NCI-H345 treated with DMSO at 0.1 percent for 48 hours (cell line): ENCODE measurements around the gene CFAP92.

Experiments
- DNase-seq: peaks from one replicate; lab custom pipeline; 2025; ENCODE audit not compliant: unreplicated experiment; lab: John Stamatoyannopoulos, UW

Gene CFAP92

DNA sequence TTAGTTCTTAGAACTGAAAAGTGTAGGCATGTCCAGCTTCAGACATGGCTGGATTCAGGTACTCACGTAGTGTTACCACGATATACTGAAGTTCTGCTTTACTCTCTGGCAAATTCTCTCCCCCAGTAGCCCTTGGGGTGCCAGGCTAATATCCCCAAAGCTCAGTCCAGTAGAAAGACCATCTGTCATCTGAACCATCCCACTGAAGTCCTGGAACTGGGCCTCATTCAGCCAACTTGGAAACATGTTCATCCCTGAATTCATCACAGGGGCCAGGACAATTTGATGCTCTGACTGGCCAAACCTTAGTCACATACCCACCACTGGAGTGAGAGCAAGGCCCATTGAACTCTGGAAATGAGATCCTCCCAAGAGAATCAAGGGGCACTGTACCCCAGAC lies 15.4 kb upstream of the CFAP92 start:
- no peak for DNase-seq

DNA sequence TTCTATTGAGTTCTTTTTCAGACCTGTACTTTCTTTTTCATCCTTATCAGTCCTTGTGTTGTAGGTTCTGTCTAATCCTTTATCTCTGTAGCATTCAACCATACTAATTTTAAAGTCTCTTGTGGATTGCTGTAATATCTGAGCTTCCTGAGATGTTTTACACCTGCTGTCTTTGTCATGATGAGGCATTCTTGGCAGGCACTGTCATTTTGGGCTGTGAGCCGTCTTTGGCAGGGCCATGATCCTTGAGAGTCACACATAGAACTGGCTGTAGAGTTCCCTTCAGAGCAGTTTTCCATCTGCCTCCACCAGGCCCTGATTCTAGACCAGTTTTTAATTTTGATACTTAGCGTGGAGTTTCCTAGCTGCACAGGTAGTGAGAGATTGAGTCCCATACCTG lies 13.9 kb upstream of the CFAP92 start:
- no peak for DNase-seq

DNA sequence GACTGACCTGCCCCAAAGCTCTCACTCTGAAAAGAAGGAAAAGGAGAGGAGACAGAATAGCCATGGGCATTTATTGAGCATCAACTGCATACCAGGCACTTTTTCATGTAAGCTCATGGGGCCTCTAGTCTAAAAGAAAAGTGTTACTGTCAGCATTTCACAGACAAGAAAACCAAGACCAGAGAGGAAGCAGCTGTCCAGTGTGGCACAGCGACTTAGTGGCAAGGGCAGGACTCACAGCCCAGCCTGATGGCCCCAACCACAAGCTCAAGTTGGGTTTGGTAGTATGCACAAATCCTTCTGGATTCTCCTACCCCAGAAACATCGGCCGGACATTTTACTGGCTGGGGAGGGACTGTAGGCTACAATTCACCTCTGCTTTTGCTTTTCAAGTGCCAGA lies 13.0 kb upstream of the CFAP92 start:
- DNase-seq, result no peak

DNA sequence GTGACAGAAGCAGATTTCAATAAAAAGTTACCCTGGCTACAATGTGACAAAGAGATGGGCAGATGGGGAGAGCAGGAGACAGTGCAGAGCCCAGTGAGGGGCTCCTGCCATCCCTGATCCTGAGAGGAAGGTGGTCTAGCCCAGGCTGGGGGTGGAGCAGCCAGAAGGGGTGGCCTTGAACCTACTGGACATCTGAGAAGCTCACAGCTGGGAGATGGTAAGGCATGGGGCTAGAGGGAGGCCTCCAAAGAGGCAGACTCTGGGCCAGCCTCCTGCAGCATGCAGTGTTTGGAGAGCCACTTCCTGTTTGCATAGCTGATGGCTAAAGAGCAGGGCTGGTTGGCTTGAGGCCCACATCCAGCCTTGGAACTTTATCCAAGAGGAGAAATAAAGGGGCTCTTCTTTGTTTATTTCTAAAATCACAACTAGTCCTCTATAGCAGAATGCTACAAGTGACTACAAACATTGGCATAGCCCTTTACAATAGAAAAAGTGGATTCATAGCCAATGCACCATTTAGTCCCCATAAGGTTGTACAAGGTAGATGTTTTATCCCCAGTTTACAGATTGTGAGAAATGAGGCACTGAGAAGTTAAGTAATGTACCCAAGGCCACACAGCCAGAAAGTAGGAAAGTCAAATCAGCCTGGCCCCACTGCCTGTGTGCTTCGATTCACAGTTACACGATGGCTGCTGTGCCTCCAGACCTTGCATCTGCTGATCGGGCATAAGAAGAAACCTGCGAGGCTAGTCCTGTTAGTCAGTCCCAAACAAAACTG lies 11.8 kb upstream of the CFAP92 start:
- DNase-seq, result no peak

DNA sequence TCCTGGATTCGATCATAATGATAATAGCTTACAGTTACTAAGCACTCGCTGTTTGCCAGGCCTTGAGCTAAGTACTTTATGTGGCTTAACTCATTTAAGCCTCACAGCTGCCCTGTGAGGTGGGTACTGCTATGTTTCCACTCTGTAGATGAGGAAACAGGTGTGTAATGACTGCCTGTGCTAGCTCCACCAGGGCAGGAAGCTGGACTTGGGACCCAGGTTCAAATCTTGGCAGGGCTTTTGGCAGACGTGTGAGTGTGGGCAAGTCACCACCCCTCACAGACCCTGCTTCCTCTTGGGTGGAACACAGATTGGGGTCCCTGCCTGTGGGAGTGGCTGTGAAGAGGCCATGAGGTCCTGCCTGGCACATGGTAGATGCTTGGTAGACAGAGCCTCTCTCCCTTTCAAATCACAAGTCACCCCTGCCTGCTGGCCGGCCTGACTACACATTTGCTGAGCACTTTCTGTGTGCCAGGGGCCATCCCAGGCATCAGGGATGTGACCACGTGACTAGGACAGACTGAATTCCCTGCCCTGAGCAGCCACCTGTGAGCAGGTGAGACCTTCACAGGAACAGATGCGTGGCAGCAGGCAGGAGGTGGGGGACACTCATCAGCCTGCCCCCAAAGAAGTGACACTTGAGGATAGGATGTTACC lies 10.9 kb upstream of the CFAP92 start:
- no peak for DNase-seq

DNA sequence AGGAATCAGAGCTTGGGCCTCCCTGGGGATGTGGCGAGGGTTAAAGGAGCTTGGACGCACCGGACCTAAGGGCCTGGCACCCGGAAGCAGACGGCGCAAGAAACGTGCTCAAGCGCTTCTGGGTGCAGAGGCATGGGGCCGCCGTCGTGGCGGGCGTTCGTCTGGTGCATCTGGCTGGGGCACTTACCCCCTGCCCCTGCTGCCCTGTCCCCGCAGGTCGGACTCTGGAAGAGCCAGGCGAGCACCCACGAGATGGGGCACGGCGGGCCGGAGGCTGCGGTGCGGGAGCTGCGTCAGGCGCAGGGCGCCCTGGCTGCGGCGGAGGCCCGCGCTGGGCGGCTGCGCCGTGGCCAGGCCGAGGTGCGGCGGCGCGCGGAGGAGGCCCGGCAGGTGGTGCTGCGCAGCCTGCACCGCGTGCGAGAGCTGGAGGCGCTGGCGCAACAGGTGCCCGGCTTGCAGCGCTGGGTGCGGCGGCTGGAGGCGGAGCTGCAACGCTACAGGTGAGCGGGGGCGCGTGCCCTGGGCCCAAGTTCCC lies 9.8 kb upstream of the CFAP92 start:
- DNase-seq, result no peak

DNA sequence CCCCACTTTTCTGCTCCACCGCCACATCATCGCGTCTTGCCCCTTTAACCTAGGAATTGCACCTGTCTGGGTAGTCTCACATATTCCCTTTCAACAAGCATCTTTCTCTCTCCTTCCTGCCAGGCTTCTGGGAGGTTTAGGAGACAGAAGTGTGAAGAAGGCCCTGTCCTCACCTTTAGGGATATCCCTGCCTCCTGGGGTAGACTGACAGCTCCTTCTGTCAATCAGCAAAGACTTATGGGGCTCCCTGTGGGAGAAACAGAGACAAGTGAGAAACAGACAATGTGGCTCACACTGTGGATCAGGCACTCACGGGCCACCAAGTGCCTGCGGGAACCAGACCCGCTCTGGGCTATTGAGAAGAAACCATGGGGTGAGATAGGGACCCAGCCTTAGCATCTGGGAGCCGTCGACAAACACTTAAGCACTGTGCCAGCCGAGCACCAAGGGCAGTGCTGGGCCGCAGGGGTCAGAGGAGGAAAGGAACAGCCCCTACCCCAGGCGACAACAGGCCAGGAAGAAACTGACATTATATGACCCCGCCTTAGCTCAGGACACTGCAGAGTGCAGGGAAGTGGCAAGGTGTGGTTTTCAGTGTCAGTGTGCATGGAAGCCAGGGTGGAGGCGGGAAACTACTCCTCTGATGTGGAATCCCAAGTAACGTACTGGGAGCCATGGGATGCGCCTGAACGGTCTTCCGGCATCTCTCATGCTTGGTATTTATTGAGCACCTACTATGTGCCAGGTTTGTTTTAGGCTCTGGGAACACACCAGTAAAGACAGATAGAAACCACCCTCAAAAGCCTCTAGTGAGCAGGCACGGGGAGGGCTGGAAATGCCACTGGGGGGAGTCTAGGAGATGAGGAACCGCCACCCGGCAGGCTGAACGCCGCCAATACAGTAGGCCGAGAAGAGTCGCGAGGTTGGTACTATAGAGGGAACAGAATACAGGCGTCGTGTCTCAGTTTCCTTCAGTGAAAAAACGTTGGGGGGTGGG lies 9.0 kb upstream of the CFAP92 start:
- no peak for DNase-seq

DNA sequence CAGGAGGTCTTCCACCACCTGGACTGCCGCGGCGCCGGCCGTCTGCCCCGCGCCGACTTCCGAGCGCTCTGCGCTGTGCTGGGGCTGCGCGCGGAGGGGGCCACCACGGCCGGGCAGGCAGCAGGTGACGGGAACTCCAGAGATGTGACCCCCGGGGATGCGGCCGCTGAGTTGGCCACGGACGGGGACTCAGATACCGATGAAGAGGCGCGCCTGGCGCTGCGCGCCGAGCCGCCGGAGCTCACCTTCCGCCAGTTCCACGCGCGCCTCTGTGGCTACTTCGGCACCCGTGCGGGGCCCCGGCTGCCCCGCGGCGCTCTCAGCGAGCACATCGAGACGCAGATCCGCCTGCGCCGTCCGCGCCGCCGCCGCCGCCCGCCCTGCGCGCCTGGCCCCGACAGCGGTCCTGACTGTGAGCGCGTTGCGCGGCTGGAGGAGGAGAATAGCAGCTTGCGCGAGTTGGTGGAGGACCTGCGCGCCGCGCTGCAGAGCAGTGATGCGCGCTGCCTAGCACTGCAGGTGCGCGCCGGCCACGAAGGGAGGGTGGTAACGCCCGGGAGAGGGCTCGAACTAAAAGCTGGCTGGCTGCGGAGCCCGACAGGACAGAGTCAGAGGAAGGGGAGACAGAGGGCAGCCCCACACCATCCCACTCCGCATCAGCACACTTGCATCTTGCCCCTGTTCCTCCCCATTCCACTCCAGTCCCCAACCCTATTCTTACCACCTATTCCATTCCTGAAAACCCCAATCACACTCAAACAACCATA lies 8.1 kb upstream of the CFAP92 start:
- no peak for DNase-seq

DNA sequence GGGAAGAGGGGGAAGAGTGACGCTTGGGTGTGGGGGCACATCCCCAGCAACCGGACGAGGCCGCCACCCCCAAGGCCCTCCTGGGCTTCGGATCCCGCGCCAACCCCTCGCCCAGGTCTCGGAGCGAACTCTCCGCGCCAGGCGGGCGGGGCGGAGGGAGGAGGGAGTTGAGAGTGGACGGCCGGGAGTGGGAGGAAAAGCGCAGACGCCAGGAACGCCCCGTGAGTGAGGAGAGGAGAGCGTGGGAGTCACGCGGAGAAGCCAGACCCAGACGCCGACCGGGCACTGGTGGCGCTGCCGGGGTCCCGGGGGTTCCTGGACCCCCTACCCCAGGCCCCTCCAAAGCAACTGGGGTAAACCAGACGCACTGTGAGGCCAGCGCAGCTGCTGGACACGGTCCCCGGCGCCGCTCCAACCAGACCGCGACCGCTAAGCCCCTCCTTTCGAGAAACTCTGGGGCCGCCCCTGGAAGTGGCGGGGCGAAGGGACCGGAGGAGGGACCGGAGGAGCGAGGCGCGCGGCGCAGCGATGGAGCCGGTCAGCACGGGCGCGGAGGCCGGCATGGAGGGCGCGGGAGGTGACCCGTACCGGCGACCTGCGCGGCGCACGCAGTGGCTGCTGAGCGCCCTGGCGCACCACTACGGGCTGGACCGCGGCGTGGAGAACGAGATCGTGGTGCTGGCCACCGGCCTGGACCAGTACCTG lies 7.4 kb upstream of the CFAP92 start, which contains the start of gene EFCC1:
TSS of gene EFCC1 (plus strand) at position 204 of the 705 bp plus-strand sequence. CDS start at position 529, 325 bp downstream.
- DNase-seq, result no peak

DNA sequence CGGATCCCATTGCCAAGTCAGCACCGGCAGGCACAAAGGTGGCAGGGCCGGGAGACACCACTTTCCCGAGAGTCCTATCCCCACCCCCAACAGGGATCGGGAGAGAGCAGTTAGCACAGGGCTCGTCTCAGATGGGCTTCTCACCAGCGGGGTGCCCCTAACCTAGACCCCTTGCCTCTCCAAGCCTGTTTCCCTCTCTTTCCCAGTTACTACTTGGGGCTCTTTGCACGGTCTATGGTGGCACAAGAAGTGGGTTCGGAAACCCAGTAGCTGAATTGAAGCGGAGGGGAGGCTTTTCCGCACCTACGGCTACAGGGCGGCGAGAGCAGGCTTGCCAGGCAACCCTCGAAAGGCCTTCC lies 6.8 kb upstream of the CFAP92 start:
- no peak for DNase-seq

DNA sequence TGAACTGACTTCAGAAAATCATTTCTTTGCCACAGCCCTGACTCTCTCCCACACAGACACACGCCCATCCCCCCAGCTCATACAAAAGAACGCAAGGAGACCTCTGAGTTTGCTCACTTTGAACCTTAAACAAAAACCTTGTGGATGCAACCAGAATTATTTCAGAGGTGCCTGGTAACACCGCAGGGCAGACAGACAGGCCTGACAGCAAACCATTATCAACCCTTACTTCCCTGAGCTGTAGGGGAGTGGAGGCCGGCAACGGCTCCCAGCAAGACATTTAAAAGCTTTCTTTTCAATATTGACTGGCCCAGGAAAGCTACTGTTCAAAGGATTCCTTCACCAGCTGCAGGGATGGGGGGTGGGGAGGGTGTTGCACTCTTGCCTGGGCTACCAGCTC lies 5.2 kb upstream of the CFAP92 start:
- no peak for DNase-seq

DNA sequence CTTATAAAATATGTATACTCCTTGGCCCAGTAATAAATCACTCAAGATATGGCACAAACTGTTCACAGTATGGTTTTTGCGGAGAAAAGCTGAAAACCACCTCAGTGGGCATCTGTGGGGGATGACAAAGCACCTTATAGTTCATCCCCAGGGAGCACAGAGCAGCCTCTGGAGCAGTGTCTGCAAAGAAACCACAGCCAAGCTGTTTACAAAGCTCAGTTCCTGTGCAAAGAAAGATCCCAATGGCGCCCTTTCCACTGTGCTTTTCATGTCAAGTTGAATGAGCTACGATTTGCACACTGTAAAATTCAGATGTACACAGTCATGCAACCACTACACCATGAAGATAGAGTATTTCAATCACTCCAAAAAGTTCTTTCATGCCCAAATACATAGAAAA lies 4.7 kb upstream of the CFAP92 start:
- DNase-seq, result no peak

DNA sequence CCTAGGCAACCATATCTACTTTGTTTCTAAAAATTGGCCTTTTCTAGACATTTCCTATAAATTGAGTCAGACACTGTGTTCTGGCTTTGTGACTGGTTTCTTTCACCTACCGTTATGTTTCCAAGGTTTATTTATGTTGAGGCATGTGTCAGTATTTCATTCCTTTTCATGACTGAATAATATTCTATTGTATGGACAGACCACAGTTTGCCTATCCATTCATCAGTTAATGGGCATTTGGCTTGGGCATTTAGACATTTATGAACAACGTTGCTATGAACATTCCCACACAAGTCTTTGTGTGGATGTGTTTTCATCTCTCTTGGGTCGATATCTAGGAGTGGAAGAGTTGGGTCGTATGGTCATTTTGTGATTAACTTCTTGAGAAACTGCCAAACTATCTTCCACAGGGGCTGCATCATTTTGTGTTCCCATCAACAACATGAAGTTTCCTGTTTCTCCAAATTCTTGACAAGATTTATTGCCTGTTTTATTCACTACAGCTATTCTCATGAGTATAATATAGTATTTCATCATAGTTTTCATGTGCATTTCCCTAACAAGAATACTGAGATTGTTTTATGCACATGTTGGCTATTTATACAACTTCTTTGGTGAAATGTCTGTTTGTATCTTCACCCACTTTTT lies 3.7 kb upstream of the CFAP92 start:
- DNase-seq, result no peak

DNA sequence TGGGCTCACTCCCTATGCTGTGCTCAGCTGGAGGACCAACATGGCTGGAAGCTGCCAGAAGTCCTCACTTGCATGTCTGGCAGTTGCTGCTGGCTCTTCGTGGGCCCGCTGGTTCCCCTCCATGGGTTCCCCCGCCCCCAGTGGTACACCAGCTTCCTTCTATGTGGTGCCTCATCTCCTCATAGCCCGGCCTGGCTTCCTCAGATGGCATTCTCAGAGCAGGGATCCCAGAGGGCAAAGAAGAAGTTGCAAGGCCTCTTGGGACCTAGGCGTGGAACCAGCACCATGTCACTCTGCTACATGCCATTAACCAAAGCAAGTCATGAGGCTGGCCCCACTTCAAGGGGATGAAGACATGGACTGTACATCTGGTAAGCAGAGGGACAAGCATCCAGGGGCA lies 2.9 kb upstream of the CFAP92 start:
- DNase-seq, result no peak

DNA sequence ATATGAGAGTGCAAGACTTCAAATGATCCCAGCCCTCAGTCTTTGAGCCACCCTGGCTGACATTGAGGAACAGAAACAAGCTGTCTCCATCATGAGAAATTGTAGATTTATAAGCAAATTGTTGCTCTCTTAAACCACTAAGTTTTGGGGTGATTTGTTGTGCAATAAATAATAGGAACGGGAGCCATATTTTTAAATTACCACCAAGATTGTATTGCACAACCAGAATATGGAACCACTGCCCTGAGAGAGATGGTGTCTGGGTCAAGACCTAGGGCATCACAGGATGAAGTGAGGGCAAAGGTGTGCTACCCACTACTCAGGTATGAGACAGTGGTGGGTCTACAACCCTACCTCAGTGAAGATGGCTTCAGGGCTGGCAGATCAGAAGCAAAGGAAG lies 2.3 kb upstream of the CFAP92 start:
- DNase-seq, result no peak

DNA sequence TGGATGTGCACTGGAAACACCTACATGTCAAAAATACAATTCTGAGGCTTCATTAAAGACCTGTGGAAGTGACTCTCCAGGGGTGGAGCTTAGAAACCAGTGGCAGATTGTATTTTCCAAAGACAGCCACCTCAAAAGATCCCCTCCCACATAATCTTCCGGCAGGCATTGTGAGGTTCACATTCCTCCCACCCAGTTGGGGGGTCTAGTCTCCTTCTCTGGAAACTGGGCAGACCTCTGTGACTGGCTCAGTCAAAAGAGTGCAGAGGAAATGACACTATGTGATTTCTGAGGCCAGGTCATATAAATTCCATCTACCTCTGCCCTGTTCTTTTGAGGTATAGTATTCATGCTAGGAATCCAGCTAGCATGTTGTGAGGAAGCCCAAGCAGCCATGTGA lies 1.9 kb upstream of the CFAP92 start:
- no peak for DNase-seq

DNA sequence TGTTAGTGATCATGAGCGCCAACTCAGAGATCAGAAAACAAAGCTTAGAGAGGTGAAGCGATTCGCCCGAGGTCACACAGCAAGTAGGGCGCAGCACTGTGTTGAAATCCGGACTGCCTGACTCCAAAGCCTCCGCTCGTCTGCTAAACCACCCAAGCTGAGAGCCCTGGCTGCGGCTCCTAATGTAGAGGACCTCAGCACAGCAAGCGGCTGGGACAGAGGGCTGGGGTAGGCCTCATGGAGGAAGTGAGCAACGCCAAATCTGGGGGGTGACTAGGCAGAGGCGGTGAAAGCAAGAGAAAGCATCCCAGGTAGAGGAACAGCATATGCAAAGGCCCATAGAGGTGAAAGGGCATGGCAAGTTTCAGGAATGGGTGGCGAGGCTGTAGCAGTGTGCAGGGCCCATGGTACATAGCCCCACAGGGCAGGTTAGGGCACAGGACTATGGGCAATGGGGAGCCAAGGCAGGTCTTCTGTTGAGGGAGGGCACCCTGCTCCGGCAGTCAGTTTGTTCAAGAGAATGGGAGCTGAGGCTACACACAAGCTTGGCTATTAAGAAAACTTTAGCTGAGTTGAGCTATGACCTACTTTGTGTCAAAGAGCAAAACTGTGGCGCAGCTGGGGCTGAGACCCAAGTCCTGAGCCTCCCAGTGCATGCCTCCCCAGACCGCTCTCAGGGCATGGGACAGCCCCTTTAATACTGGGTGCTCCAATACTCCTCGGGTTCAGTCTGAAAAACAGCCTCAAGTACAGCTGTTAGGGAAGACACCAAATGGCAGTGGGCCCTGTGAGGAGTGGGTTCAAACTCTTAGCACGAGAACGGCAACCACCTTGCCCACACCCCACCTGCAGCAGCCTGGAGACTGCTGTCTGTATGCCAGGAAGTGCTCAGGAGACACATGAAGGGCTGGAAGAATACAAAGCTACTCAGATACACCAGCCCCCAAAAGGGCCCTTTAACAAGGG lies 988 bp upstream of the CFAP92 start:
- no peak for DNase-seq

DNA sequence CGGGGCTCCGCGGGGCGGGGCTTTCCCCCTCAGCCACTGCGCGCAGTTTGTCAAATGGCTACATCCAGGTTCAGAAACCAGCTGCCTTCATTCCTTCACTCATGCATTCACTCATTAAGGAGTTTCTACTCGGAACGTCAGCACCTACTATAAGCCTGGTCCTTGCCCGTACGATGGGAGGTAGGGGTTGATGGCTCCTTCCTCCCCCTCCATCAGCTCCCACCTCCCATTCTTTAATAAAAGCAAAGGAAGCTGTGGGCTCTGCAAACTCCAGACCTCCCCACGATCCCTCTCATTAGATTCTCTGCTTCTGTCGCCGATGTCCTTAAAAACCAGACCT lies 267 bp upstream of the CFAP92 start:
- no peak for DNase-seq
